Ureter (tissue), 1 donor: ENCODE measurements around the gene TMTC1. TPM values are rescaled to one million over a fixed set of nuclear protein-coding genes. Genes with fewer than 3 reads are reported as not detected.

Experiments used
- DNase-seq: peaks from one replicate; pipeline ENCODE4 v3.0.0-alpha.2; 2020; ENCODE audit warnings: low spot score
- total RNA-seq: library from RNA; stranded (reverse); gene quantifications from one replicate; pipeline ENCODE4 v1.2.4, GENCODE V29; 2023
- donor health status: DM: yes; HTN: yes; CAD: no.

Gene TMTC1
- total RNA-seq, 1 donor from 2014 or later: 48.3 TPM

- DNase-seq: no peak
Observed at GRCh38 chr12:29537298-29537697, 246.4 kb downstream of the TMTC1 start.

GRCh38 chr12:29534935-29535334 lies 248.8 kb downstream of the TMTC1 start:
- DNase-seq: no peak

- no peak for DNase-seq
Observed at GRCh38 chr12:29533815-29534489, 249.8 kb downstream of the TMTC1 start.

GRCh38 chr12:29531471-29531870 lies 252.3 kb downstream of the TMTC1 start:
- DNase-seq: no peak

GRCh38 chr12:29530436-29530835 lies 253.3 kb downstream of the TMTC1 start:
- DNase-seq: no peak

GRCh38 chr12:29528161-29528560 lies 255.6 kb downstream of the TMTC1 start:
- no peak for DNase-seq

GRCh38 chr12:29521951-29522350 lies 261.8 kb downstream of the TMTC1 start:
- no peak for DNase-seq

- no peak for DNase-seq
Observed at GRCh38 chr12:29519585-29520182, 264.1 kb downstream of the TMTC1 start.

- DNase-seq: no peak
Observed at GRCh38 chr12:29518407-29518806, 265.3 kb downstream of the TMTC1 start.

- no peak for DNase-seq
Observed at GRCh38 chr12:29517264-29517663, 266.5 kb downstream of the TMTC1 start.

- no peak for DNase-seq
Observed at GRCh38 chr12:29516431-29516875, 267.3 kb downstream of the TMTC1 start.

- no peak for DNase-seq
Observed at GRCh38 chr12:29510591-29511185, 273.1 kb downstream of the TMTC1 start.

- no peak for DNase-seq
Observed at GRCh38 chr12:29509503-29509902, 274.2 kb downstream of the TMTC1 start.

- DNase-seq: no peak
Observed at GRCh38 chr12:29508949-29509348, 274.8 kb downstream of the TMTC1 start.

- DNase-seq: no peak
Observed at GRCh38 chr12:29505122-29505521, 278.6 kb downstream of the TMTC1 start.

GRCh38 chr12:29503283-29503682 lies 280.5 kb downstream of the TMTC1 start:
- no peak for DNase-seq

- no peak for DNase-seq
Observed at GRCh38 chr12:29499235-29499634, 284.5 kb downstream of the TMTC1 start.

- DNase-seq: no peak
Observed at GRCh38 chr12:29497588-29497987, 286.2 kb downstream of the TMTC1 start, which contains the start of gene OVCH1. Gene OVCH1, minus strand, starts transcription at chr12:29497686. Its CDS starts 0 bp downstream, at chr12:29497686.

- no peak for DNase-seq
Observed at GRCh38 chr12:29492891-29493290, 290.9 kb downstream of the TMTC1 start.

- no peak for DNase-seq
Observed at GRCh38 chr12:29486972-29487371, 296.8 kb downstream of the TMTC1 start.

GRCh38 chr12:29463198-29463597 lies 320.5 kb downstream of the TMTC1 start:
- no peak for DNase-seq

- DNase-seq: no peak
Observed at GRCh38 chr12:29460082-29460481, 323.7 kb downstream of the TMTC1 start.

- DNase-seq: no peak
Observed at GRCh38 chr12:29455087-29455486, 328.7 kb downstream of the TMTC1 start.
